Panc1 (cell line): ENCODE results near the gene CAPN3.

Experiments used
- POLR2AphosphoS5 ChIP-seq: IDR thresholded peaks from 2 replicates; pipeline ENCODE4 v1.6.1; 2012; ENCODE audit warnings: mild to moderate bottlenecking, low read depth, low read length, moderate library complexity
- SIN3A ChIP-seq: IDR thresholded peaks from 2 replicates; pipeline ENCODE4 v1.6.1; 2012; ENCODE audit warnings: low read depth, mild to moderate bottlenecking, low read length, moderate library complexity, borderline replicate concordance; ENCODE audit not compliant: insufficient read depth
- TF ChIP-seq, protein P1 (sequence below): fragments of 450-650 bp; IDR thresholded peaks from 2 replicates; pipeline ENCODE4 v1.5.1; 2017; ENCODE audit warnings: mild to moderate bottlenecking

DNA sequence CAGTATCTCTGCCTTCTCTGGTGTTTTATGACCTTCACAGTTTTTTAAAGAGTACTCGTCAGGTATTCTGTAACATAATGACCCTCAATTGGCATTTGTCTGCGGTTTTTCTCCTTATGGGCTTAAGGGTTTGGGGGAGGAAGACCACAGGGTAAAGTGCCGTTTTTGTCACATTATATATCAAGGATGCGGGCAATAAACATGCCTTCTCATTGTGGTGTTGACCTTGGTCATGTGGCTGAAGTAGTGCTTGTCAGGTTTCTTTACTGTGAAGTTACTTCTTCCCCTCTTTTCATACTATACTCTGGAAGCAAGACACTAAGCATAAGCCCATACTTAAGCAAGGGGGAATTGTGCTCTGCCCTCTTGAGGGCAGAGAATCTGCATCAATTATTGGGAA lies 16.6 kb downstream of the CAPN3 start:
- TF ChIP-seq, protein P1, sequence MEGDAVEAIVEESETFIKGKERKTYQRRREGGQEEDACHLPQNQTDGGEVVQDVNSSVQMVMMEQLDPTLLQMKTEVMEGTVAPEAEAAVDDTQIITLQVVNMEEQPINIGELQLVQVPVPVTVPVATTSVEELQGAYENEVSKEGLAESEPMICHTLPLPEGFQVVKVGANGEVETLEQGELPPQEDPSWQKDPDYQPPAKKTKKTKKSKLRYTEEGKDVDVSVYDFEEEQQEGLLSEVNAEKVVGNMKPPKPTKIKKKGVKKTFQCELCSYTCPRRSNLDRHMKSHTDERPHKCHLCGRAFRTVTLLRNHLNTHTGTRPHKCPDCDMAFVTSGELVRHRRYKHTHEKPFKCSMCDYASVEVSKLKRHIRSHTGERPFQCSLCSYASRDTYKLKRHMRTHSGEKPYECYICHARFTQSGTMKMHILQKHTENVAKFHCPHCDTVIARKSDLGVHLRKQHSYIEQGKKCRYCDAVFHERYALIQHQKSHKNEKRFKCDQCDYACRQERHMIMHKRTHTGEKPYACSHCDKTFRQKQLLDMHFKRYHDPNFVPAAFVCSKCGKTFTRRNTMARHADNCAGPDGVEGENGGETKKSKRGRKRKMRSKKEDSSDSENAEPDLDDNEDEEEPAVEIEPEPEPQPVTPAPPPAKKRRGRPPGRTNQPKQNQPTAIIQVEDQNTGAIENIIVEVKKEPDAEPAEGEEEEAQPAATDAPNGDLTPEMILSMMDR: no peak
- TF ChIP-seq POLR2AphosphoS5: no peak
- TF ChIP-seq SIN3A: no peak
